Fibroblast of the aortic adventitia (primary cell): Measurements from ENCODE around the gene NKD2. TPM values are rescaled to one million over a fixed set of nuclear protein-coding genes. Genes with fewer than 3 reads are reported as not detected.

ENCODE experiments used
- DNase-seq: peaks from one replicate; pipeline ENCODE4 v3.0.0-alpha.2; 2010; ENCODE audit warnings: low read depth
- H3K4me3 ChIP-seq: 2 replicates; pipeline ENCODE4 v1.5.1; 2011; ENCODE audit warnings: low read depth, mild to moderate bottlenecking, control low read depth, low read length, moderate library complexity
- CTCF ChIP-seq: IDR thresholded peaks from 2 replicates; pipeline ENCODE4 v1.5.1; 2011; ENCODE audit warnings: mild to moderate bottlenecking, low read length, control low read depth, inconsistent platforms; ENCODE audit not compliant: insufficient read depth
- total RNA-seq: library from RNA; depleted of rRNA; stranded (reverse); fragments of >200 nt; gene quantifications from 2 replicates; pipeline ENCODE4 v1.2.3, GENCODE V29; 2012; ENCODE audit warnings: low replicate concordance

Gene NKD2
- total RNA-seq, 1 donor = 0.81 TPM

DNA sequence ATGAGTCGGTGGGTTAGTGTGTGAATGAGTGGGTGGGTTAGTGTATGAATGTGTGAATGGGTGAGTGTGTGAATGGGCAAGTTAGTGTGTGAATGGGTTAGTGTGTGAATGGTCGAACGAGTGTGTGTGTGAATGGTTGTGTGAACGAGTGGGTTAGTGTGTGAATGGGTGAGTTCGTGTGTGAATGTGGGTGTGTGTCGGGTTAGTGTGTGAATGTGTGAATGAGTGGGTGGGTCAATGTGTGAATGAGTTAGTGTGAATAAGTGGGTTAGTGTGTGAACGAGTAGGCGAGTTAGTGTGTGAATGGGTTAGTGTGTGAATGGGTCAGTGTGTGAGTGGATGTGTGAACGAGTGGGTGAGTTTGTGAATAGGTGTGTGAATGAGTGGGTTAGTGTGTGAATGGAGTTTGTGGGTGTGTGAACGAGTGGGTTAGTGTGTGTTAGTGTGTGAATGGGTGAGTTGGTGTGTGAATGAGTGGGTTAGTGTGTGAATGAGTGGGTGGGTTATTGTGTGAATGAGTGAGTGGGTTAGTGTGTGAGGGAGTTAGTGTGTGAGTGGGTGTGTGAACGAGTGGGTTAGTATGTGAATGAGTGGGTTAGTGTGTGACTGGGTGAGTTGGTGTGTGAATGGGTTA is 38.8 kb downstream of the NKD2 start:
- DNase-seq = no peak
- H3K4me3 ChIP-seq = no peak overlapping the region
- TF ChIP-seq CTCF = no peak

DNA sequence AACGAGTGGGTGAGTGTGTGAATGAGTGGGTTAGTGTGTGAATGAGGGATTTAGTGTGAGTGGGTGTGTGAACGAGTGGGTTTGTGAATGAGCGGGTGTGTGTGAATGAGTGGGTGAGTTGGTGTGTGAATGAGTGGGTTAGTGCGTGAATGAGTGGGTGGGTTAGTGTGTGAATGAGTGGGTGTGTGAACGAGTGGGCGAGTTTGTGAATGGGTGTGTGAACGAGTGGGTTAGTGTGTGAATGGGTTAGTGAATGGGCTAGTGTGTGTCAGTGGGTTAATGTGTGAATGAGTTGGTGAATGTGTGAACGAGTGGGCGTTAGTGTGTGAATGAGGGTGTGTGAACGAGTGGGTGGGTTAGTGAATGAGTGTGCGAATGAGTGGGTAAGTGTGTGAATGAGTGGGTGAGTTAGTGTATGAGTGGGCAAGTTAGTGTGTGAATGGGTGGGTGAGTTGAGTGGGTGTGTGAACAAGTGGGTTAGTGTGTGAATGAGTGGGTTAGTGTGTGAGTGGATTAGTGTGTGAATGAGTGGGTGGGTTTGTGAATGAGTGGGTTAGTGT is 39.6 kb downstream of the NKD2 start:
- DNase-seq = no peak
- H3K4me3 ChIP-seq = no peak overlapping the region
- TF ChIP-seq CTCF = no peak

- no peak for DNase-seq
- no peak for TF ChIP-seq CTCF
These were observed 40.5 kb downstream of the NKD2 start for GRCh38 chr5:1048861-1049838.

DNA sequence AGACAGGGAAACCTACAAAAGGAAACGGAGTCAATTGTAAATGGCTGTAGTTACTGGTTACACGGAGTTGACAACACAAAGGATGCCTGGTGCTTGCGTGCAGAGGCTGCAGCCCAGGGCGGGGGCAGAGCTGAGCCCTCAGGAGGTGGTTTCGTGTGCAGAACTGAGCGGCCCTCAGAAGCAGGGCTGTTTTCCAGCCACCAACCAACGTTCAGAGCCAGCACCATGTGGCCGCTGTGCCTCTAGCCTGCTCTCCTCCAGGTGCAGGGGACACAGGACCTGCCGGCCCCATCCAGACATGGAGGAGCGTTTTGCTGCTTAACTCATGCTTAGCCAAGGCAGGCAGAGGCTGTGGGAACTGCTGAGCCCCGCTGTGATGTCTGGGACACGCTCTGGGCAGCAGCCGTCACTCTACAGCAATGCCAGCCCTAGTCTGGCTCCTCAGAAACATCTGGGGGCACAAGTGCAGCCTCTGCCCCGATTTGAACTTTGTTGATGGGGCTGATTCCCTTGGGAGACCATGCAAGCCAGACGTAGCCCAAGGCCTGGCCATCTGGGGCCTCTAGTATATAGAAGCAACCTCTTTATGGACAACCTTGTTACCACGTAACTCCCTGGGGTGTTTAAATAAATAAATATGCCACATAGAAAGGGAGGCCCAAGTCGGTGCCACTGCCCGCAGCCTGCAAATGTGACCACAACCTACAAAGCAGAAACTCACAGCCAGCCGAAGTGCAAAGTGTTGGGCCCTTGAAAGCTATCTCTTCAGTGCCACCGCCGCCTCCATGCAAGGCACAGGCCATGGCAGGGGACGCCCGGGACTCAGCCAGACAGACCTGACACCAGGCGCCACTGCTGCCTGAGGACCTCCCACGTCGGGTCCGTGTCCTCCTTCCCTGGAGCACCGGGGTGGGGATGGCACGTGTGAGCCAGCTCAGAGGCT is 42.1 kb downstream of the NKD2 start:
- no peak for DNase-seq

More at GRCh38 chr5:1048861-1049838, 40.5 kb downstream of the NKD2 start:
- H3K4me3 ChIP-seq = no peak overlapping the region

DNA sequence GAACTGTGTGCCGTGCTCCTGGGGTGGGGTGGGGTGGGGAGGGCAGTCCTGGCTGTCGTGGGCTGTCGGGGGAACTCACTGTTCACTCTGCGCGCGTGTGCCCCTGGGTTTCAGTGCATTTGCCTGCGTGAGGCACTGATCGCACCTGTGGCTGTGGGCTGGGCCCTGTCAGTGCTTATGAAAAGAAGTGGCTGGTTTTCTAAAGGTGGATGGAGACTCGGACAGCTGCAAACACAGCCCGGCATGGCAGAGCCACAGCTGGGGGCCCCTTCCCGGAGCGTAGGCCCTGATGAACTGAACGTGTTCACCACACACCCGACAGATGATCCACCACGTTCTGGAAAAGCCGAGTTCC is 42.7 kb downstream of the NKD2 start:
- DNase-seq = no peak
- no peak for TF ChIP-seq CTCF

More for the DNA sequence above, 42.1 kb downstream of the NKD2 start:
- no peak overlapping the region for H3K4me3 ChIP-seq
- no peak for TF ChIP-seq CTCF

GRCh38 chr5:1052076-1052475 is 43.5 kb downstream of the NKD2 start:
- DNase-seq = no peak
- TF ChIP-seq CTCF = no peak

More for the DNA sequence above, 42.7 kb downstream of the NKD2 start:
- no peak overlapping the region for H3K4me3 ChIP-seq

More at GRCh38 chr5:1052076-1052475, 43.5 kb downstream of the NKD2 start:
- no peak overlapping the region for H3K4me3 ChIP-seq
